Stomach smooth muscle (tissue), 2 donors: ENCODE data around the gene TUBG1.

Experiments used
- H3K27ac ChIP-seq: one replicate; pipeline ENCODE4 v1.7.0; 2013; ENCODE audit warnings: mild to moderate bottlenecking, low read length, inconsistent platforms
- H3K27me3 ChIP-seq, 2 donors: one replicate each; pipeline ENCODE4 v1.7.0; 2013; ENCODE audit warnings: low read length in 2 of 2; ENCODE audit not compliant: insufficient read depth in 2 of 2, control insufficient read depth in 1 of 2
- H3K36me3 ChIP-seq, 2 donors: one replicate each; pipeline ENCODE4 v1.7.0; 2013; ENCODE audit warnings: low read length in 2 of 2; ENCODE audit not compliant: control insufficient read depth in 2 of 2, insufficient read depth in 2 of 2
- H3K4me1 ChIP-seq: one replicate; pipeline ENCODE4 v1.7.0; 2013; ENCODE audit warnings: low read length; ENCODE audit not compliant: control insufficient read depth, insufficient read depth
- H3K4me3 ChIP-seq, 2 donors: one replicate each; pipeline ENCODE4 v1.7.0; 2013; ENCODE audit warnings: low read length in 2 of 2
- H3K9ac ChIP-seq, 2 donors: one replicate each; pipeline ENCODE4 v1.7.0; 2013; ENCODE audit warnings: low read length in 2 of 2, mild to moderate bottlenecking in 1 of 2
- H3K9me3 ChIP-seq, 2 donors: one replicate each; pipeline ENCODE4 v1.7.0; 2013; ENCODE audit warnings: low read length in 2 of 2; ENCODE audit not compliant: control insufficient read depth in 2 of 2
- donor health status: healthy.
- donor health status: Pancreatic carcinoma.

The TUBG1 gene

GRCh38 chr17:42566215-42566882 lies 43.1 kb upstream of the TUBG1 start:
- Histone ChIP-seq H3K4me3 (peak overlapping the region; percentile 87 to 91), H3K27ac (peak overlapping the region; percentile 86), H3K9ac (peak overlapping the region; percentile 62 to 86), H3K36me3 (peaks cover 28 to 39% of the 10 kb centered on the region in 2 donors), H3K4me1 (peaks cover 48% of the 10 kb centered on the region), H3K27me3 (no peaks in the 10 kb centered on the region), H3K9me3 (no peaks in the 10 kb centered on the region)

- Histone ChIP-seq H3K36me3 (peaks cover 34 to 44% of the 10 kb centered on the region in 2 donors), H3K27me3 (no peaks in the 10 kb centered on the region), H3K4me1 (peaks cover 44% of the 10 kb centered on the region), H3K9ac (peak within 1 kb of the TSS; percentile 62 to 86), H3K9me3 (no peaks in the 10 kb centered on the region), H3K4me3 (peak within 1 kb of the TSS; percentile 87 to 91), H3K27ac (peak within 1 kb of the TSS; percentile 86)
Observed at GRCh38 chr17:42566883-42567573, 42.5 kb upstream of the TUBG1 start, which contains the start of gene MLX. Gene MLX (plus strand): TSS chr17:42567100. CDS start chr17:42567125, 25 bp downstream.

GRCh38 chr17:42568341-42569111 lies 41.0 kb upstream of the TUBG1 start:
- Histone ChIP-seq H3K27ac (no peak overlapping the region), H3K27me3 (no peaks in the 10 kb centered on the region), H3K9me3 (no peaks in the 10 kb centered on the region), H3K4me3 (no peak overlapping the region), H3K4me1 (peaks cover 32% of the 10 kb centered on the region), H3K9ac (no peak overlapping the region), H3K36me3 (peaks cover 47 to 58% of the 10 kb centered on the region in 2 donors)

GRCh38 chr17:42571435-42572225 lies 37.9 kb upstream of the TUBG1 start:
- Histone ChIP-seq H3K4me3 (no peak overlapping the region), H3K36me3 (peaks cover 42 to 44% of the 10 kb centered on the region in 2 donors), H3K9ac (no peak overlapping the region), H3K27me3 (no peaks in the 10 kb centered on the region), H3K9me3 (no peaks in the 10 kb centered on the region), H3K4me1 (peaks cover 15% of the 10 kb centered on the region), H3K27ac (no peak overlapping the region)

GRCh38 chr17:42573095-42573494 lies 36.4 kb upstream of the TUBG1 start:
- peaks cover 14% of the 10 kb centered on the region for H3K4me1 ChIP-seq
- peaks cover 42 to 44% of the 10 kb centered on the region in 2 donors for H3K36me3 ChIP-seq
- no peaks in the 10 kb centered on the region for H3K27me3 ChIP-seq
- H3K9ac ChIP-seq: no peak overlapping the region
- no peaks in the 10 kb centered on the region for H3K9me3 ChIP-seq
- no peak overlapping the region for H3K4me3 ChIP-seq
- no peak overlapping the region for H3K27ac ChIP-seq

GRCh38 chr17:42574463-42574862 lies 35.0 kb upstream of the TUBG1 start:
- H3K4me3 ChIP-seq: no peak overlapping the region
- H3K27ac ChIP-seq: no peak overlapping the region
- H3K4me1 ChIP-seq: peaks cover 16% of the 10 kb centered on the region
- no peak overlapping the region for H3K9ac ChIP-seq
- no peaks in the 10 kb centered on the region for H3K27me3 ChIP-seq
- no peaks in the 10 kb centered on the region for H3K9me3 ChIP-seq
- H3K36me3 ChIP-seq: peaks cover 34 to 37% of the 10 kb centered on the region in 2 donors

GRCh38 chr17:42577140-42577531 lies 32.3 kb upstream of the TUBG1 start:
- H3K27me3 ChIP-seq: no peaks in the 10 kb centered on the region

GRCh38 chr17:42577532-42578281 lies 31.8 kb upstream of the TUBG1 start, which contains the start of gene PSMC3IP:
Gene PSMC3IP (minus strand): TSS chr17:42577729. CDS start chr17:42577686, 43 bp downstream.
- Histone ChIP-seq H3K36me3 (peaks cover 41 to 42% of the 10 kb centered on the region in 2 donors), H3K27ac (peak within 1 kb of the TSS; percentile 86)

More at GRCh38 chr17:42577140-42577531, 32.3 kb upstream of the TUBG1 start:
- peak overlapping the region; percentile 86 for H3K27ac ChIP-seq
- H3K9me3 ChIP-seq: no peaks in the 10 kb centered on the region
- H3K4me3 ChIP-seq: peak overlapping the region; percentile 97 to 98
- H3K4me1 ChIP-seq: peaks cover 16% of the 10 kb centered on the region
- H3K9ac ChIP-seq: peak overlapping the region; percentile 71 to 97
- peaks cover 39 to 40% of the 10 kb centered on the region in 2 donors for H3K36me3 ChIP-seq

GRCh38 chr17:42578282-42578869 lies 31.1 kb upstream of the TUBG1 start:
- Histone ChIP-seq H3K27me3 (no peaks in the 10 kb centered on the region), H3K36me3 (peaks cover 41 to 42% of the 10 kb centered on the region in 2 donors), H3K4me3 (peak overlapping the region; percentile 97 to 98), H3K9ac (peak overlapping the region; percentile 96 to 97), H3K4me1 (peaks cover 16% of the 10 kb centered on the region), H3K27ac (peak overlapping the region; percentile 86), H3K9me3 (no peaks in the 10 kb centered on the region)

More at GRCh38 chr17:42577532-42578281, 31.8 kb upstream of the TUBG1 start, which contains the start of gene PSMC3IP:
- H3K9ac ChIP-seq: peak within 1 kb of the TSS; percentile 96 to 97
- H3K27me3 ChIP-seq: no peaks in the 10 kb centered on the region
- no peaks in the 10 kb centered on the region for H3K9me3 ChIP-seq
- peaks cover 16% of the 10 kb centered on the region for H3K4me1 ChIP-seq
- H3K4me3 ChIP-seq: peak within 1 kb of the TSS; percentile 97 to 98
